Bronchial epithelial cell (primary cell): ENCODE measurements around the gene RHOC. TPM values are rescaled to one million over a fixed set of nuclear protein-coding genes. Genes with fewer than 3 reads are reported as not detected.

Experiments used
- DNase-seq: peaks from one replicate; pipeline ENCODE4 v3.0.0-alpha.2; 2010; ENCODE audit warnings: low read depth
- FAIRE-seq: peaks from 2 replicates; lab custom pipeline; 2011; peaks lifted over from hg19 to GRCh38; lab: Jason Lieb, UNC
- H3K27me3 ChIP-seq: 2 replicates; pipeline ENCODE4 v1.5.1; 2011; ENCODE audit warnings: low read length; ENCODE audit not compliant: control insufficient read depth, insufficient read depth
- H3K36me3 ChIP-seq: 2 replicates; pipeline ENCODE4 v1.5.1; 2011; ENCODE audit warnings: low read length; ENCODE audit not compliant: control insufficient read depth, insufficient read depth
- H3K4me3 ChIP-seq: 2 replicates; pipeline ENCODE4 v1.5.1; 2011; ENCODE audit warnings: mild to moderate bottlenecking, low read depth, low read length, control low read depth
- total RNA-seq: library from RNA; depleted of rRNA; stranded (reverse); fragments of >200 nt; gene quantifications from 2 replicates; pipeline ENCODE4 v1.2.1, GENCODE V29; 2014
- TF ChIP-seq, protein P1 (sequence below): IDR thresholded peaks from 2 replicates; pipeline ENCODE4 v1.5.1; 2011; ENCODE audit warnings: mild to moderate bottlenecking, moderate library complexity, low read length, control low read depth, inconsistent platforms; ENCODE audit not compliant: insufficient read depth, severe bottlenecking

The RHOC gene
- total RNA-seq, 1 donor from 2014 or later: 469 TPM

DNA sequence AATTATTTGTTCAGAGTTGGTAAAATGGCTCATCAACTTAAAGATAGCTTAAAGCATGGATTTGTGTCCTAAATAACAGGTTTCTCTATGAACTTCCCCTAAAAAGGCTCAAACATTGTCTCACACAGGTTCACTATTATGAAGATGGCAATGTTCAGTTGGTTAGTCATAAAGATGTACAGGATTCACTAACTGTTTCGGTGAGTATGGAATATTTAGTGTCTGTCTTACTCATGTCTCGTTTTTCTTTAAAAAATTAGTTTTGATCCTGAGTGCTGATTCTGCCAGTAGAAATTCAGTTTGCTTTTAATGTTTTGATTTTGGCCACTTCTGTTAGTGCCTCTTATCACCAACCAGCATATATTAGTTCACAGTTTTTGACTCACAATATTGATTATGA, 40.0 kb downstream of the RHOC start:
- no peak for FAIRE-seq
- TF ChIP-seq, protein P1, sequence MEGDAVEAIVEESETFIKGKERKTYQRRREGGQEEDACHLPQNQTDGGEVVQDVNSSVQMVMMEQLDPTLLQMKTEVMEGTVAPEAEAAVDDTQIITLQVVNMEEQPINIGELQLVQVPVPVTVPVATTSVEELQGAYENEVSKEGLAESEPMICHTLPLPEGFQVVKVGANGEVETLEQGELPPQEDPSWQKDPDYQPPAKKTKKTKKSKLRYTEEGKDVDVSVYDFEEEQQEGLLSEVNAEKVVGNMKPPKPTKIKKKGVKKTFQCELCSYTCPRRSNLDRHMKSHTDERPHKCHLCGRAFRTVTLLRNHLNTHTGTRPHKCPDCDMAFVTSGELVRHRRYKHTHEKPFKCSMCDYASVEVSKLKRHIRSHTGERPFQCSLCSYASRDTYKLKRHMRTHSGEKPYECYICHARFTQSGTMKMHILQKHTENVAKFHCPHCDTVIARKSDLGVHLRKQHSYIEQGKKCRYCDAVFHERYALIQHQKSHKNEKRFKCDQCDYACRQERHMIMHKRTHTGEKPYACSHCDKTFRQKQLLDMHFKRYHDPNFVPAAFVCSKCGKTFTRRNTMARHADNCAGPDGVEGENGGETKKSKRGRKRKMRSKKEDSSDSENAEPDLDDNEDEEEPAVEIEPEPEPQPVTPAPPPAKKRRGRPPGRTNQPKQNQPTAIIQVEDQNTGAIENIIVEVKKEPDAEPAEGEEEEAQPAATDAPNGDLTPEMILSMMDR: no peak
- no peak for DNase-seq
- Histone ChIP-seq H3K4me3 (no peak overlapping the region), H3K36me3 (peaks cover 13% of the 10 kb centered on the region), H3K27me3 (no peaks in the 10 kb centered on the region)

DNA sequence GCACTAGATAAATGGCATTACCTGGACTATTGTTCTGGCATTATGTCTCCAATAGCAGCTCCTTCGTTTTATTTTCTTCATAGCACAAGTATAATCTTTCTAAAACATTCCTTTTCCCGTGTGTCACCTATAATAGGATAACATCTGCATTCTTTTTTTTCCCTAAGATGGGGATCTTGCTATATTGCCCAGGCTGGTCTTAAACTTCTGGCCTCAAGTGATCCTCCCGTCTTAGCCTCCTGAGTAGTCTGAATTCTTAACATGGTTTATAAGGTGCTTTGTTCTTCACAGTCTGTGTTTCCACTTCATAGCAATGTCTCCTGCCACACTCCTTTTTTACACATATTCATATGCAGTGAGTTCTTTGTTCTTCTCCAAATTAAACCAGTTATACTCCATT, 41.1 kb downstream of the RHOC start:
- peaks cover 17% of the 10 kb centered on the region for H3K36me3 ChIP-seq
- TF ChIP-seq, protein P1: no peak
- FAIRE-seq: no peak

DNA sequence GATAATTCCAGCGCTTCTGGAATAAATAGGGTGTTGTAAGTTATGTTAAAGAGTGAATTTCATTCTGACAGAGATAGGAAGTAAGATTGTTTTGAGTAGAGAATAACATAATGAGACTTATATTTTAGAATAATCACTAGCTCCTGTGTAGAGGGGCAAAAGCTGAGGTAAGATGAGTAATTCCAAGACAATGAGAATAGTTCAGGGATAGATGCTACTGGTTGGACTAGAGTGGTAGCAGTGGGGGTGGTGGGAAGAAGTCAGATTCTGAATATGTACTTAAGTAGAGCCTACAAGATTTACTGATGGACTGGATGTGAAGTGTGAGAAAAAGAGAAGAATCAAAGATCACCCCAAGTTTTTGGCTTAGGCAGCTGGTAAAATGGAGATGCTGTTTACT, 55.7 kb downstream of the RHOC start:
- FAIRE-seq (no peak), DNase-seq (no peak)
- peaks cover 10% of the 10 kb centered on the region for H3K36me3 ChIP-seq
- no peaks in the 10 kb centered on the region for H3K27me3 ChIP-seq
- TF ChIP-seq, protein P1: no peak
- no peak overlapping the region for H3K4me3 ChIP-seq

More for the DNA sequence above, 41.1 kb downstream of the RHOC start:
- no peaks in the 10 kb centered on the region for H3K27me3 ChIP-seq
- no peak overlapping the region for H3K4me3 ChIP-seq
- DNase-seq: no peak

Other genes starting within 250 kb of the RHOC start
- 0.53 and 1.9 TPM in 2 replicates for gene WNT2B, start 198.2 kb downstream of the RHOC start, total RNA-seq
- gene ST7L, start 88.0 kb downstream of the RHOC start, total RNA-seq: 10.8 and 13.8 TPM in 2 replicates
- 235 and 265 TPM in 2 replicates for gene CAPZA1, start 87.3 kb downstream of the RHOC start, total RNA-seq
- 10.3 and 23.4 TPM in 2 replicates for gene MOV10, start 32.5 kb downstream of the RHOC start, total RNA-seq
- 4.0 and 4.5 TPM in 2 replicates for gene PPM1J, start 8.2 kb upstream of the RHOC start, total RNA-seq
- gene SLC16A1, start 249.1 kb upstream of the RHOC start, total RNA-seq: 180 and 213 TPM in 2 replicates